Liver (tissue), 9 donors: ENCODE measurements around the gene SLC5A3. TPM values are rescaled to one million over a fixed set of nuclear protein-coding genes. Genes with fewer than 3 reads are reported as not detected.

ENCODE experiments used
- DNase-seq: peaks from one replicate; pipeline ENCODE4 v3.0.0-alpha.2; 2017; ENCODE audit warnings: low spot score
- H3K27ac ChIP-seq, 2 donors: one replicate each; pipeline ENCODE4 v1.7.0; 2013; ENCODE audit warnings: inconsistent platforms in 2 of 2, low read length in 2 of 2, control low read depth in 1 of 2, low read depth in 1 of 2, mild to moderate bottlenecking in 1 of 2
- H3K27me3 ChIP-seq, 4 donors: one replicate each; pipeline versions ENCODE4 v1.6.1 to v1.7.0; 2013; ENCODE audit warnings: low read length in 3 of 4, inconsistent platforms in 1 of 4, mild to moderate bottlenecking in 1 of 4, moderate library complexity in 1 of 4; ENCODE audit not compliant: control insufficient read depth in 4 of 4, insufficient read depth in 4 of 4
- H3K36me3 ChIP-seq, 4 donors: one replicate each; pipeline versions ENCODE4 v1.6.1 to v1.7.0; 2013; ENCODE audit warnings: low read length in 3 of 4, mild to moderate bottlenecking in 3 of 4, low read depth in 1 of 4, moderate library complexity in 1 of 4; ENCODE audit not compliant: control insufficient read depth in 4 of 4, insufficient read depth in 3 of 4
- H3K4me1 ChIP-seq, 4 donors: one replicate each; pipeline versions ENCODE4 v1.6.1 to v1.7.0; 2013; ENCODE audit warnings: low read length in 3 of 4, mild to moderate bottlenecking in 3 of 4, moderate library complexity in 1 of 4; ENCODE audit not compliant: control insufficient read depth in 4 of 4, insufficient read depth in 4 of 4
- H3K4me3 ChIP-seq, 3 donors: one replicate each; pipeline versions ENCODE4 v1.6.1 to v1.7.0; 2013; ENCODE audit warnings: low read length in 3 of 3, control low read depth in 1 of 3, low read depth in 1 of 3, mild to moderate bottlenecking in 1 of 3
- H3K9ac ChIP-seq, 2 donors: one replicate each; pipeline ENCODE4 v1.7.0; 2013; ENCODE audit warnings: low read length in 2 of 2, mild to moderate bottlenecking in 2 of 2, moderate library complexity in 2 of 2, control low read depth in 1 of 2, low read depth in 1 of 2
- H3K9me3 ChIP-seq, 4 donors: one replicate each; pipeline versions ENCODE4 v1.6.1 to v1.7.0; 2013; ENCODE audit warnings: low read length in 3 of 4; ENCODE audit not compliant: control insufficient read depth in 4 of 4
- ATF3 ChIP-seq: IDR thresholded peaks from 2 replicates; pipeline ENCODE4 v1.6.1; 2016; ENCODE audit warnings: antibody characterized with exemption
- EGR1 ChIP-seq, 2 donors: IDR thresholded peaks; 2 replicates each; pipeline ENCODE4 v1.6.1; 2016 to 2018; ENCODE audit warnings: antibody characterized with exemption in 2 of 2, low read depth in 2 of 2
- FOXA1 ChIP-seq: IDR thresholded peaks from 2 replicates; pipeline ENCODE4 v1.6.1; 2016; ENCODE audit warnings: antibody characterized with exemption
- FOXA2 ChIP-seq: IDR thresholded peaks from 2 replicates; pipeline ENCODE4 v1.6.1; 2016; ENCODE audit warnings: antibody characterized with exemption
- GABPA ChIP-seq, 2 donors: IDR thresholded peaks in 1 of 2; conservative IDR thresholded peaks in 1 of 2; 2 replicates each; pipeline ENCODE4 v1.6.1; 2016; ENCODE audit warnings: antibody characterized with exemption in 2 of 2, mild to moderate bottlenecking in 1 of 2, moderate library complexity in 1 of 2
- HNF4A ChIP-seq, 2 donors: conservative IDR thresholded peaks; 2 replicates each; pipeline ENCODE4 v1.6.1; 2016; ENCODE audit warnings: antibody characterized with exemption in 2 of 2, mild to moderate bottlenecking in 2 of 2
- HNF4G ChIP-seq: IDR thresholded peaks from 2 replicates; pipeline ENCODE4 v1.6.1; 2016; ENCODE audit warnings: antibody characterized with exemption
- JUND ChIP-seq, 2 donors: IDR thresholded peaks; 2 replicates each; pipeline ENCODE4 v1.6.1; 2016; ENCODE audit warnings: antibody characterized with exemption in 2 of 2
- NR2F2 ChIP-seq: IDR thresholded peaks from 2 replicates; pipeline ENCODE4 v1.6.1; 2016; ENCODE audit warnings: antibody characterized with exemption
- RAD21 ChIP-seq, 2 donors: IDR thresholded peaks; 2 replicates each; pipeline ENCODE4 v1.6.1; 2016; ENCODE audit warnings: antibody characterized with exemption in 2 of 2, mild to moderate bottlenecking in 2 of 2
- REST ChIP-seq: IDR thresholded peaks from 2 replicates; pipeline ENCODE4 v1.6.1; 2016; ENCODE audit warnings: antibody characterized with exemption, mild to moderate bottlenecking
- SP1 ChIP-seq: IDR thresholded peaks from 2 replicates; pipeline ENCODE4 v1.6.1; 2018; ENCODE audit warnings: antibody characterized with exemption, mild to moderate bottlenecking
- TAF1 ChIP-seq: conservative IDR thresholded peaks from 2 replicates; pipeline ENCODE4 v1.6.1; 2016; ENCODE audit warnings: antibody characterized with exemption, mild to moderate bottlenecking
- ZBTB33 ChIP-seq: IDR thresholded peaks from 2 replicates; pipeline ENCODE4 v1.6.1; 2016; ENCODE audit warnings: antibody characterized with exemption
- WGBS: extraction: QIAGEN DNeasy Blood & Tissue Kit; methylation state at CpG from one replicate; pipeline ENCODE4 v1.1.7; 2013; 5-methylcytosine and 5-hydroxymethylcytosine counted together
- polyA plus RNA-seq, 2 donors: library from polyadenylated mRNA; stranded (reverse) in 1 of 2; unstranded in 1 of 2; fragments of 200-250 nt in 1 of 2; fragments of >200 nt in 1 of 2; fragmentation: Nextera tagmentation in 1 of 2; extraction: Ambion mirVana in 1 of 2; gene quantifications; one replicate each; pipeline versions ENCODE4 v1.2.1 to v1.2.3, GENCODE V29; 2013 to 2015
- total RNA-seq, 2 donors: library from RNA; depleted of rRNA; stranded (reverse); fragments of >200 nt; gene quantifications; one replicate each; pipeline ENCODE4 v1.2.3, GENCODE V29; 2014
- TF ChIP-seq, protein P1 (sequence below): fragments of 150-350 bp; IDR thresholded peaks from 2 replicates; pipeline ENCODE4 v1.5.1; 2017; ENCODE audit warnings: improper control_type of control experiment, low read depth, low read length; ENCODE audit not compliant: missing input control
- donor health status: healthy.
- donor health status: healthy.
- donor health status: healthy.
- donor health status: healthy.
- donor health status: healthy.

SLC5A3 gene
- total and polyA plus RNA-seq, 4 donors, result 1.5 to 16.6 (median 8.1) TPM

DNA sequence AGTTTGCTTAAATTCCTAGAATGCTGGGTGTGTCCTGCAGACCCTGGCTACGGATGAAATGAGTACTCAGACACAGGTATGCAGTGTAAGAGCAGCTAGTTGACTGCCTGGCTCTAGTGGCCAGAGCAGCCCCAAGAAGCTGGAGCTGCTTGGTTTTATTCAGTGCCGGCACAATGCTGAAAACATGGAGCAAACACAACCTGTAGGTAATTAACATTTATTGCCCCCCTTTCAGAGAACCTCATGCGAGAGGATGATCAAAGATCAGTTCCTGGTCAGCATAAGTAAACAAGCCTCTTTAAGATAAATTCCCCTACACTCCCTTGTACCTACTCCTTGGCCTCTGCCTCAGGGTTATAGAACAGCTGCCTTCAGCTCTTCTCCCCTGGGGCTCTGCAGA is 43.2 kb downstream of the SLC5A3 start:
- H3K9me3 ChIP-seq, result no peaks in the 10 kb centered on the region
- no peak overlapping the region for H3K27ac ChIP-seq
- no peaks in the 10 kb centered on the region for H3K27me3 ChIP-seq
- no peak overlapping the region for H3K9ac ChIP-seq
- no peak overlapping the region for H3K4me3 ChIP-seq
- 73% methylated on average over 3 of the region's 3 CpGs for WGBS
- no peak for DNase-seq
- no peaks in the 10 kb centered on the region for H3K36me3 ChIP-seq
- H3K4me1 ChIP-seq, result peaks cover 2 to 25% (median 15%) of the 10 kb centered on the region in 4 donors
- TF ChIP-seq, protein P1, sequence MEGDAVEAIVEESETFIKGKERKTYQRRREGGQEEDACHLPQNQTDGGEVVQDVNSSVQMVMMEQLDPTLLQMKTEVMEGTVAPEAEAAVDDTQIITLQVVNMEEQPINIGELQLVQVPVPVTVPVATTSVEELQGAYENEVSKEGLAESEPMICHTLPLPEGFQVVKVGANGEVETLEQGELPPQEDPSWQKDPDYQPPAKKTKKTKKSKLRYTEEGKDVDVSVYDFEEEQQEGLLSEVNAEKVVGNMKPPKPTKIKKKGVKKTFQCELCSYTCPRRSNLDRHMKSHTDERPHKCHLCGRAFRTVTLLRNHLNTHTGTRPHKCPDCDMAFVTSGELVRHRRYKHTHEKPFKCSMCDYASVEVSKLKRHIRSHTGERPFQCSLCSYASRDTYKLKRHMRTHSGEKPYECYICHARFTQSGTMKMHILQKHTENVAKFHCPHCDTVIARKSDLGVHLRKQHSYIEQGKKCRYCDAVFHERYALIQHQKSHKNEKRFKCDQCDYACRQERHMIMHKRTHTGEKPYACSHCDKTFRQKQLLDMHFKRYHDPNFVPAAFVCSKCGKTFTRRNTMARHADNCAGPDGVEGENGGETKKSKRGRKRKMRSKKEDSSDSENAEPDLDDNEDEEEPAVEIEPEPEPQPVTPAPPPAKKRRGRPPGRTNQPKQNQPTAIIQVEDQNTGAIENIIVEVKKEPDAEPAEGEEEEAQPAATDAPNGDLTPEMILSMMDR, result no peak
- TF ChIP-seq EGR1 (IDR thresholded peaks at IDR 0.05; ENCODE audit: low read depth in 2 of 2), result no peak

DNA sequence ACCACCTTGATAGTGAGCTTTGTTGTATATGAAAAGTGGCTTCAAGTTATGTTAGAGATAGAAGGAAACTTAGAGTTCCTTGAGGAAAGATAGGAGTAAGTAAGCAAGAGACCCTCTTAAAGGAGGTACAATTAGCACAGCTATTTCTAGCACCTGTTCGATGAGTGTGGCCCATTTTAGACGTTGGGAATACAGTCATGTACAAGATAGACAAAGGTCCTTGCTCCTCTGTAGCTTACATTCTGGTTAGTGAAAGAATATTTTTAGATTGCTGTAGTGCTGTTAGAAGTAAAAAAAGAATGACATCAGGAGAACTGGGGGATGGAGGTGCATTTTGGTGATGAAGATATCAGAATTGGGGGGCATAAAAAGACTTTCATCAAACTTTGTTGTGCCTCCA is 47.5 kb downstream of the SLC5A3 start:
- 76% methylated on average over 2 of the region's 2 CpGs for WGBS
- Histone ChIP-seq H3K9ac (no peak overlapping the region), H3K27ac (no peak overlapping the region), H3K9me3 (no peaks in the 10 kb centered on the region), H3K4me1 (peaks cover 2 to 19% (median 14%) of the 10 kb centered on the region in 4 donors), H3K27me3 (no peaks in the 10 kb centered on the region), H3K4me3 (no peak overlapping the region), H3K36me3 (peaks cover 0 to 4% (median 0%) of the 10 kb centered on the region in 4 donors)
- DNase-seq, result no peak
- TF ChIP-seq SP1 (no peak), FOXA2 (no peak), GABPA (IDR thresholded peaks at IDR 0.05 in 1 of 2, conservative IDR thresholded peaks at IDR 0.05 in 1 of 2) (no peak), TAF1 (no peak), RAD21 (IDR thresholded peaks at IDR 0.05) (no peak), HNF4A (conservative IDR thresholded peaks at IDR 0.05) (no peak), ZBTB33 (no peak), REST (no peak), NR2F2 (no peak), ATF3 (no peak), EGR1 (IDR thresholded peaks at IDR 0.05; ENCODE audit: low read depth in 2 of 2) (no peak), HNF4G (no peak), FOXA1 (no peak), JUND (IDR thresholded peaks at IDR 0.05) (no peak)
- TF ChIP-seq, protein P1, result no peak
